Body of pancreas (tissue), 4 donors: ENCODE results near the gene CCDC150. TPM values are rescaled to one million over a fixed set of nuclear protein-coding genes. Genes with fewer than 3 reads are reported as not detected.

Source experiments
- ATAC-seq: fragments of 150-250 bp; one replicate; pipeline ENCODE4 v1.9.1; 2016
- DNase-seq, 4 donors: peaks; one replicate each; pipeline ENCODE4 v3.0.0-alpha.2; 2019
- H3K27ac ChIP-seq, 4 donors: fragments of 200-600 bp; sonication (generic); 1 replicate in 3 of 4; 2 replicates in 1 of 4; pipeline versions ENCODE4 v1.5.1 to v1.6.1; 2016 to 2019; ENCODE audit warnings: mild to moderate bottlenecking in 1 of 4, mixed read lengths in 1 of 4, moderate library complexity in 1 of 4
- H3K27me3 ChIP-seq, 2 donors: fragments of 200-600 bp; sonication (generic); one replicate each; pipeline ENCODE4 v1.6.0; 2016; ENCODE audit warnings: mild to moderate bottlenecking in 1 of 2
- H3K36me3 ChIP-seq, 2 donors: fragments of 200-600 bp; sonication (generic); replicated peaks in 1 of 2; 2 replicates each; pipeline ENCODE4 v1.5.1; 2016; ENCODE audit warnings: low read depth in 2 of 2; ENCODE audit not compliant: insufficient read depth in 1 of 2
- H3K4me1 ChIP-seq: fragments of 200-600 bp; sonication (generic); one replicate; pipeline ENCODE4 v1.6.0; 2016
- H3K4me3 ChIP-seq, 2 donors: fragments of 200-600 bp; sonication (generic); 1 replicate in 1 of 2; 2 replicates in 1 of 2; pipeline ENCODE4 v1.5.1; 2016 to 2019
- H3K9me3 ChIP-seq, 3 donors: fragments of 200-600 bp; sonication (generic); 1 replicate in 2 of 3; 2 replicates in 1 of 3; pipeline ENCODE4 v1.5.1; 2016
- POLR2A ChIP-seq, 3 donors: fragments of 450-650 bp; IDR thresholded peaks; one replicate each; pipeline ENCODE4 v1.6.1; 2016; ENCODE audit warnings: antibody characterized with exemption in 3 of 3, mild to moderate bottlenecking in 2 of 3
- WGBS, 2 donors: methylation state at CpG; one replicate each; pipeline ENCODE4 v1.1.5; 2017; 5-methylcytosine and 5-hydroxymethylcytosine counted together
- intact Hi-C: fragments of 100-400 bp; cut with DNase I; formaldehyde crosslinking; loops from one replicate; pipeline ENCODE4 v1.15.1; 2023
- total RNA-seq, 2 donors: library from RNA; depleted of rRNA; stranded (reverse); fragments of >200 nt; gene quantifications; one replicate each; pipeline ENCODE4 v1.1.0, GENCODE V29; 2016
- TF ChIP-seq, protein P1 (sequence below), 7 experiments: fragments of 450-650 bp in 4 of 7; fragments of 200-600 bp in 3 of 7; sonication (generic) in 3 of 7; IDR thresholded peaks; one replicate each; pipeline ENCODE4 v1.5.1; 2016 to 2019; ENCODE audit warnings: antibody characterized with exemption in 7 of 7

Gene CCDC150
- total RNA-seq, 2 donors from 2014 or later: 2.6 TPM; not detected in 1

- 10 to 12% methylated on average over 12 of the region's 12 CpGs for WGBS, 2 donors
- intact Hi-C loops: no loop called here
- Histone ChIP-seq H3K36me3 (no peaks in the 10 kb centered on the region), H3K4me1 (peaks cover 6% of the 10 kb centered on the region), H3K9me3 (no peaks in the 10 kb centered on the region), H3K27me3 (no peaks in the 10 kb centered on the region), H3K4me3 (no peak overlapping the region), H3K27ac (no peak overlapping the region)
- TF ChIP-seq POLR2A (IDR thresholded peaks at IDR 0.05): no peak
- TF ChIP-seq, protein P1, sequence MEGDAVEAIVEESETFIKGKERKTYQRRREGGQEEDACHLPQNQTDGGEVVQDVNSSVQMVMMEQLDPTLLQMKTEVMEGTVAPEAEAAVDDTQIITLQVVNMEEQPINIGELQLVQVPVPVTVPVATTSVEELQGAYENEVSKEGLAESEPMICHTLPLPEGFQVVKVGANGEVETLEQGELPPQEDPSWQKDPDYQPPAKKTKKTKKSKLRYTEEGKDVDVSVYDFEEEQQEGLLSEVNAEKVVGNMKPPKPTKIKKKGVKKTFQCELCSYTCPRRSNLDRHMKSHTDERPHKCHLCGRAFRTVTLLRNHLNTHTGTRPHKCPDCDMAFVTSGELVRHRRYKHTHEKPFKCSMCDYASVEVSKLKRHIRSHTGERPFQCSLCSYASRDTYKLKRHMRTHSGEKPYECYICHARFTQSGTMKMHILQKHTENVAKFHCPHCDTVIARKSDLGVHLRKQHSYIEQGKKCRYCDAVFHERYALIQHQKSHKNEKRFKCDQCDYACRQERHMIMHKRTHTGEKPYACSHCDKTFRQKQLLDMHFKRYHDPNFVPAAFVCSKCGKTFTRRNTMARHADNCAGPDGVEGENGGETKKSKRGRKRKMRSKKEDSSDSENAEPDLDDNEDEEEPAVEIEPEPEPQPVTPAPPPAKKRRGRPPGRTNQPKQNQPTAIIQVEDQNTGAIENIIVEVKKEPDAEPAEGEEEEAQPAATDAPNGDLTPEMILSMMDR (IDR thresholded peaks at IDR 0.05): no peak
- no peak for ATAC-seq
- DNase-seq: no peak
These were observed 575 bp downstream of the CCDC150 start for GRCh38 chr2:196640031-196640548.

DNA sequence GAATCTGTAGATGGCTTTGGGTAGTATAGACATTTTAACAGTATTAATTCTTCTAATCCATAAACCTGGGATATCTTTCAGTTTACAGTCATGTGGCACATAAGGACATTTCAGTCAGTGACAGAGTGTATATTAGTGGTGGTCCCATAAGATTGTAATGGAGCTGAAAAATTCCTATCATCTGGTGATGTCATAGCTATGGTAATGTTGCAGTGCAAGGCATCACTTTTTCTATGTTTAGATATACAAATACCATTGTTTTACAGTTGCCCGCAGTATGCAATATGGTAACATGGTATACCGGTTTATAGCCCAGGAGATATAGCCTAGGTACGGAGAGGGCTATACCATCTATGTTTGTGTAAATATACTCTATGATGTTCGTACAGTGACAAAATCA lies 9.7 kb downstream of the CCDC150 start:
- intact Hi-C loops: no loop called here
- H3K27me3 ChIP-seq: no peaks in the 10 kb centered on the region
- no peaks in the 10 kb centered on the region for H3K36me3 ChIP-seq
- H3K9me3 ChIP-seq: peaks cover 0 to 26% (median 0%) of the 10 kb centered on the region in 3 donors
- no peak overlapping the region for H3K4me3 ChIP-seq
- ATAC-seq (no peak), DNase-seq (no peak)
- WGBS, 2 donors: 89 to 93% methylated on average over 4 of the region's 4 CpGs
- TF ChIP-seq, protein P1 (IDR thresholded peaks at IDR 0.05): no peak
- TF ChIP-seq POLR2A (IDR thresholded peaks at IDR 0.05): no peak
- H3K4me1 ChIP-seq: no peaks in the 10 kb centered on the region
- no peak overlapping the region for H3K27ac ChIP-seq

DNA sequence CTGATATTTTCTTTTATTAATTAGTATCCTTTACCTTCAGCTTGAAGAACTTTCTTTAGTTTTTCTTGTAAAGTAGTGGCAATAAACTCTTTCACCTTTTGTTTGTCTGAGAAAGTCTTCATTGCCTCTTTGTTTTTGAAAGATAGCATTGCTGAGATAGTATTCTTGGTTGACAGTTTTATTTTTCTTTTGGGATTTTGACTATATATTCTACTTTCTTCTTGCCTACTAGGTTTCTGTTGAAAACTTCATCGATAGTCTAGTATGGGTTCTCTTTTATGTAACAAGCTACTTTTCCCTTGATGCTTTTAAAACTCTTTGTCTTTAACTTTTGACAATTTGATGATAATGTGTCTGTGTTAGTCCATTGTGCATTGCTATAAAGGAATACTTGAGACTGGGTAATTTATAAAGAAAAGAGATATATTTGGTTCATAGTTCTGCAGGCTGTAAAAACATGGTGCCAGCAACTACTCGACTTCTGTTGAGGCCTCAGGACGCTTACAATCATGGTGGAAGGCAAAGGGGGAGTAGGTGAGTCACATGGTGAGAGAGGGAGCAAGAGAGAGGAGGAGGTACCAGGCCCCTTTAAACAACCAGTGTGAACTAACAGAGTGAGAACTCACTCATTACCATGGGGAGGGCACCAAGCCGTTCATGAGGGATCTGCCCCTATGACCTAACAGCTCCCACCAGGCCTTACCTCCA lies 12.0 kb downstream of the CCDC150 start:
- intact Hi-C loops: no loop called here
- Histone ChIP-seq H3K4me1 (no peaks in the 10 kb centered on the region), H3K27me3 (no peaks in the 10 kb centered on the region), H3K27ac (no peak overlapping the region), H3K36me3 (no peaks in the 10 kb centered on the region), H3K4me3 (no peak overlapping the region), H3K9me3 (peaks cover 0 to 26% (median 0%) of the 10 kb centered on the region in 3 donors)
- TF ChIP-seq, protein P1 (IDR thresholded peaks at IDR 0.05): no peak
- TF ChIP-seq POLR2A (IDR thresholded peaks at IDR 0.05): no peak
- DNase-seq: no peak
- ATAC-seq: no peak
- WGBS, 2 donors: 69 to 71% methylated on average over 4 of the region's 4 CpGs

- 100% methylated on average over 1 of the region's 1 CpG for WGBS, 2 donors
- no peak for TF ChIP-seq POLR2A (IDR thresholded peaks at IDR 0.05)
- TF ChIP-seq, protein P1 (IDR thresholded peaks at IDR 0.05): no peak
- Histone ChIP-seq H3K27me3 (no peaks in the 10 kb centered on the region), H3K4me1 (no peaks in the 10 kb centered on the region), H3K36me3 (no peaks in the 10 kb centered on the region), H3K4me3 (no peak overlapping the region), H3K27ac (no peak overlapping the region), H3K9me3 (peaks cover 0 to 26% (median 0%) of the 10 kb centered on the region in 3 donors)
- no peak for DNase-seq
- ATAC-seq: no peak
- intact Hi-C loops: no loop called here
These were observed 13.4 kb downstream of the CCDC150 start for GRCh38 chr2:196652869-196653268.

- intact Hi-C loops: no loop called here
- TF ChIP-seq POLR2A (IDR thresholded peaks at IDR 0.05): no peak
- TF ChIP-seq, protein P1 (IDR thresholded peaks at IDR 0.05): no peak
- no peaks in the 10 kb centered on the region for H3K27me3 ChIP-seq
- no peak overlapping the region for H3K27ac ChIP-seq
- 74 to 79% methylated on average over 1 of the region's 1 CpG for WGBS, 2 donors
- ATAC-seq: no peak
- no peak overlapping the region for H3K4me3 ChIP-seq
- H3K9me3 ChIP-seq: peaks cover 0 to 26% (median 0%) of the 10 kb centered on the region in 3 donors
- H3K36me3 ChIP-seq: no peaks in the 10 kb centered on the region
- DNase-seq: no peak
- no peaks in the 10 kb centered on the region for H3K4me1 ChIP-seq
These were observed 14.3 kb downstream of the CCDC150 start for GRCh38 chr2:196653843-196654242.
